DMS 273 treated with DMSO at 0.1 percent for 48 hours (cell line): Measurements from ENCODE around the gene SLC3A2.
A peak's percentile ranks its signal among the peaks of the same experiment; 100 is the strongest.
"Not testable (repeated sequence)": the region's sequence is repeated elsewhere in the genome, so short reads cannot be mapped to it uniquely, and the experiment has no call there.

Experiments used
- DNase-seq: peaks from one replicate; lab custom pipeline; 2025; lab: John Stamatoyannopoulos, UW

SLC3A2 gene

GRCh38 chr11:62880803-62881578 lies at the start of gene SLC3A2:
SLC3A2 (plus strand) TSS chr11:62880896; CDS start chr11:62881024, 128 bp downstream.
- peak; percentile 51 for DNase-seq

GRCh38 chr11:62830904-62831519 lies 49.7 kb upstream of the SLC3A2 start:
- no peak for DNase-seq

GRCh38 chr11:62831520-62832335 lies 49.0 kb upstream of the SLC3A2 start, which contains the start of gene STX5:
STX5 (minus strand) TSS chr11:62832051; CDS start chr11:62831243, 808 bp downstream.
- peak; percentile 90 for DNase-seq

DNA sequence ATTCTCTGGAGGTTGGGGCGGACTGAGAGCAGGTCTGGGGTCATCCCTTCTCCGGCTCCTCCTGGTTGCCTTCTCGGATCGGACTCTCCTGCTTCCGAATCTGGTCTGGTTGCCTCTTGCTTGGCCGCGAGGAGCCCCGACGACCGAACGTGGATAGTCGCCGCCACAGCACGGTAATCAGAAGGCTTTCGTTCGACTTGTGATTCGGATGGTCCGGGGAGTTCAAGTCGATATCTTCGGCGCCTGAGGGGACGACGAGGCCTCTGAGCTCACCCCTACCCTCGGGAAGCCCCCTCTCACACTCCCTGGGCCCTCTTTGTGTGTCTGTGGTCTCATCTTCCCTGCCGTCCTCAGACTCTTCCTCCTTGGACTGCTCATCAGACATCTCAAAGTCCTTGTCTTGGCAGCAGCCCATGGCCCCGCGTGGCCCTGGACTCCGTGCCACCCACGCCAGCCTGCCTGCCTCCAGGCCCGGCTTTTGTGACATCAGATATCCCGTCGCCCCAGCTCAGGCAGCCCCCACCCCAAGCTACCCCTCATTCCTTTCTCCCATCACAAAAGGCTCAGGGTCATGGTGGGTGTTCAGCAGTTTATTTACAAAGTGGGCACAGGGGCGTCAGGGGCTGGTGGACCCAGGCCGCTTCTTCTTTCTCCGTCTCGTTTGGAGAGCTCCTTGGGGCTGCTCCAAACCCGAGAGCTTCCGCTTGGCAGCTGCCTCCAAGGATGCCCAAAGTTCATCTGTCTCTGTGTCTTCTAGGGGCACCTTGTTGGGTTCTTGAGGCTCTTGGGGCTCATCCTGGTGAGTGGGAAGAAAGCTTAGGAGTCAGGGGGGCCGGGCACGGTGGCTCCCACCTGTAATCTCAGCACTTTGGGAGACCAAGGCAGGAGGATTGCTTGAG lies 48.1 kb upstream of the SLC3A2 start, which contains the start of gene TEX54:
TSS of gene TEX54 (minus strand) at position 506 of the 899 bp plus-strand sequence.
- no peak for DNase-seq

- DNase-seq: no peak
These were observed 45.4 kb upstream of the SLC3A2 start for GRCh38 chr11:62835336-62835735.

- DNase-seq: peak; percentile 60
These were observed 41.4 kb upstream of the SLC3A2 start, which contains the start of gene WDR74 for GRCh38 chr11:62839050-62839945. WDR74 (minus strand) TSS chr11:62839590; CDS start chr11:62839570, 20 bp downstream.

DNA sequence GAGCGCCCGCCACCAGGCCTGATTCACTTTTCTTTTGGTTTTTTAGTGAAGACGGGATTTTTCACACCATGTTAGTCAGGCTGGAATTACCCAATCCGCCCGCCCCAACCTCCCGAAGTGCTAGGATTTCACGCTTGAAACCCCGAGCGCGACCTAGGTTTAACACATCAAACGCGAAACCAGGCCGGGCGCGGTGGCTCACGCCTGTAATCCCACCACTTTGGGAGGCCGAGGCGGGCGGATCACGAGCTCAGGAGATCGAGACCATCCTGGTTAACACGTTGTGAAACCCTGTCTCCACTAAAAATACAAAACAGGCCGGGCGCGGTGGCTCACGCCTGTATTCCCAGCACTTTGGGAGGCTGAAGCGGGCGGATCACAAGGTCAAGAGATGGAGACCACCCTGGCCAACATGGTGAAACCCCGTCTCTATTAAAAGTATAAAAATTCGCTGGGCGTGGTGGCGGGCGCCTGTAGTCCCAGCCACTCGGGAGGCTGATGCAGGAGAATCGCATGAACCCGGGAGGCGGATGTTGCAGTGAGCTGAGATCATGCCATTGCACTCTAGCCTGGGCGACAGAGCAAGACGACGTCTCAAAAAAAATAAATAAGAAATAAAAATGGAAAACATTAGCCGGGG lies 39.9 kb upstream of the SLC3A2 start:
- peak; percentile 93 for DNase-seq

GRCh38 chr11:62841361-62842170 lies 39.1 kb upstream of the SLC3A2 start:
- peak; percentile 98 for DNase-seq

DNA sequence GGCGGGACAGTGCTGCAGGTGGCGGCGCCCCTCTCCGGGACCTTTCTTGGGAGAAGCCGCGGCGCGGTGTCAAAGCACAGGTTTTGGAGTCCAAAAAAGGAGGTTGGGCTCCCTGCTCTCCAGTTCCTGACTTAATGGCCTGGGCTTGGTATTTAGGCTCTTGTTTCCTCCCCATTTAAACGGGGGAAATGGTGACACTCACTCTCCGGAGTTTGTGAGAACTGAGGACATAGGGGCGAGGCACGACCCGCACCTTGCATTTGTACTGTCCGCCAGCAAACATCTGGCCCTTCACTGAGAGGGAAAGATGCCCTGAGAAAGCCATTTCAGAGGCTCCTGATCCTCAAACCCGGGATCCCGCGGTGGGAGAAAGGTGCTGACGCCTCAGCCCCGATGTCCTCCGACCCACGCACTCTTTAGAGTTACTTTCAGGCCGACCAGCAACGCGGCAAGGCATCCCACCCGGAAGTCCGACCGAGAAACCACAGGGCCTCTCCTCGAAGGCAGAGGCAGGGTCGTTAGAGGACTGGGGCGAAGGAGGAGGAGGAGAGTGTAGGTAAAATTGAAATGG lies 38.4 kb upstream of the SLC3A2 start:
- DNase-seq: no peak

GRCh38 chr11:62842891-62843290 lies 37.8 kb upstream of the SLC3A2 start:
- not testable (repeated sequence) for DNase-seq

GRCh38 chr11:62843466-62843865 lies 37.2 kb upstream of the SLC3A2 start:
- DNase-seq: no peak

DNA sequence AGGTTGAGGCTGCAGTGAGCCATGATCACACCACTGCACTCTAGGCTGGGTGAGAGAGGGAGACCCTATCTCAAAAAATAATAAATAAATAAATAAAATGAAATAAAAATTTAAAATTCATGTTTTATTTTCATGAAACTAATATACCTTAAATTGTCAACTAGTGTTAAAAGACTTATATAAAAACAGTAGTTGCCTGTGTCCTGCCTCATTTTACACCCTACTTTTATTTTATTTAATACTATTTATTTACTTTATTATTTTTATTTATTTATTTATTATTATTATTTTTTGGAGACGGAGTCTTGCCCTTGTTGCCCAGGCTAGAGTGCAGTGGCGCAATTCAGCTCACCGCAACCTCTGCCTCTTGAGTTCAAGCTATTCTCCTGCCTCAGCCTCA lies 36.5 kb upstream of the SLC3A2 start:
- no peak for DNase-seq

DNA sequence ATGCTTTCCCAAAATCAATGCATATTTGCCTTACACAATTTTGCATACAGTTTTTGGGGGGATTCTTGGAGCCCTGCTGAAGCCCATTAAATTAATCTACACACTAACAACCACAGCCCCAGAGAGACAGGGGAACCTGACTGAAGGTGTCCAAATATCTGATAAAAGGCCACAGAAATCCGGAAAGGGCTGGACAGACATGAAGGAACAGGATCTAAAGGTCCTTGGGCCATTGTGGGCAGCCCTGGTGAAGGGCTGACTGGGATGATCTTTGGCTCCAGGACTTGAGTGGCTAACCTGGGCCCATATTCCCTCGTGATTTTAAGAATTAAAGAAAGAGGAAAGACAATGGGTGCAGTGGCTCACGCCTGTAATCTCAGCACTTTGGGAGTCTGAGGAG lies 34.5 kb upstream of the SLC3A2 start:
- no peak for DNase-seq

DNA sequence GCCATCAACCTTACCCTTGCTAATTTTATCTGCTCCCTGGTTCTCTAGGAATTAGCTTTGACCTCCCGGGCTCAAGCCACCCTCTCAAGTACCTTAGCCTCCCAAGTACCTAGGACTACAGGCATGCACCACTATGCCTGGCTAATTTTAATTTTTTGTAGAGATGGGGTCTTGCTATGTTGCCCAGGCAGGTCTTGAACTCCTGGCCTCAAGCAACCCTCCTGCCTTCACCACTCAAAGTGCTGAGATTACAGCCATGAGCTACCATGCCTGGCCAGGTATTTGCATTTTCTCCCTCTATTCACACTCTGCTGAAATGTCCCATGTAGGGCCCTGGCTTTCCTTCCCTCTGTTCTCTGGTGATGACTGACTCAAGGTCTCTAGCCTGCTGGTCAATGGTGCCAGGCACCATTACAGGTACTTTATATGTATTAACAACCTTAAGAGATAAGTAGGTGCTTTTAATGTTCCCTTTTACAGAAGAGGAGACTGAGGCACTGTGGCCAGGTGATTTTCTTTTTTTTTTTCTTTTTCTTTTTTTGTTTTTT lies 32.9 kb upstream of the SLC3A2 start:
- no peak for DNase-seq

- DNase-seq: peak; percentile 70
These were observed 29.5 kb upstream of the SLC3A2 start for GRCh38 chr11:62850911-62851806.

DNA sequence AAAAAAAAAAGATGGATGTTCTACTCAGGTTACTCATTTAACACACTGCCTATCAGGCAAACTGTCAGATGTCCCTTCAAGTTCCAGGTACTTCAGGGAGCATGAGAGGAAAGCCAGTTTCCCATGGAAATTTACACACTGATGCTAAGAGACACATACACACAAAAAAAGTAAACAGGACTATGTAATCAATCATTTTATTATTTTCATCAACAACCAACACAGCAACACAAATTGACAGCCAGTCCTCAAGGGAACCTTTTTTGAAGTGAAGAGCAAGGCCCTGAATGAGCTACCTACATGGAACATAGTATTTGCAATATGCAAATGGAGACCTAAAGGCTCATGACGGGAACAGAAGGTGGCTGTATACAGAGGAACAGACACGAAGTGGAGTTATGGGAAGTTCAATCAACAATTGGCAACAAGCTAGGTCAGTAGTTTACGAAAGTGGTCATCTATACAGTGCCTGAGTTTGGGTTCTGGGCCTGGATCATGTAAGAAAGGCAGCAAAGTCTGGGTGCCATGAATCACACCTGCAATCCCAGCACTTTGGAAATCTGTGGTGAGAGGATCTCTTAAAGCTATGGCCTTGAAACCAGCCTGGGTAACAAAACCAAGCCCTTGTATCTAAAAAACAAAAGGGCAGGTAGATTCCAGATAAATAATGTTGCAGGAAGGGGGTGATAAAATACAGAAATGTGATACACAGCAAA lies 28.7 kb upstream of the SLC3A2 start:
- DNase-seq: peak; percentile 60
